Endodermal cell (in vitro differentiated cells): ENCODE results near the gene STXBP4. TPM values are rescaled to one million over a fixed set of nuclear protein-coding genes. Genes with fewer than 3 reads are reported as not detected.

Source experiments
- DNase-seq: peaks from one replicate; pipeline ENCODE4 v3.0.0-alpha.2; 2017
- H3K27ac ChIP-seq: 2 replicates; pipeline ENCODE4 v1.5.1; 2013; ENCODE audit warnings: mild to moderate bottlenecking, low read depth, low read length, moderate library complexity
- H3K27me3 ChIP-seq: 2 replicates; pipeline ENCODE4 v1.6.1; 2013; ENCODE audit warnings: mild to moderate bottlenecking, low read length, moderate library complexity; ENCODE audit not compliant: insufficient read depth, control insufficient read depth, poor library complexity, severe bottlenecking
- H3K36me3 ChIP-seq: 2 replicates; pipeline ENCODE4 v1.7.0; 2013; ENCODE audit warnings: mild to moderate bottlenecking, low read length, moderate library complexity; ENCODE audit not compliant: control insufficient read depth, insufficient read depth
- H3K4me1 ChIP-seq: one replicate; pipeline ENCODE4 v1.7.0; 2013; ENCODE audit warnings: low read length; ENCODE audit not compliant: control insufficient read depth, insufficient read depth
- H3K4me3 ChIP-seq: 2 replicates; pipeline ENCODE4 v1.5.1; 2013; ENCODE audit warnings: mild to moderate bottlenecking, low read length, moderate library complexity
- H3K9ac ChIP-seq: 2 replicates; pipeline ENCODE4 v1.6.1; 2013; ENCODE audit warnings: mild to moderate bottlenecking, low read length, moderate library complexity; ENCODE audit not compliant: poor library complexity, severe bottlenecking; ENCODE audit errors: extremely low read depth
- H3K9me3 ChIP-seq: 2 replicates; pipeline ENCODE4 v1.6.1; 2013; ENCODE audit warnings: mild to moderate bottlenecking, low read length, moderate library complexity; ENCODE audit not compliant: control insufficient read depth
- H3K27ac Mint-ChIP-seq: 2 replicates; pipeline ENCODE4 v1.8.0; 2020; ENCODE audit warnings: mixed read lengths
- H3K27me3 Mint-ChIP-seq: 2 replicates; pipeline ENCODE4 v1.8.0; 2021; ENCODE audit warnings: mild to moderate bottlenecking, mixed read lengths; ENCODE audit not compliant: insufficient read depth
- H3K36me3 Mint-ChIP-seq: 2 replicates; pipeline ENCODE4 v1.8.0; 2020; ENCODE audit warnings: low read depth, mixed read lengths
- H3K4me1 Mint-ChIP-seq: 2 replicates; pipeline ENCODE4 v1.8.0; 2020; ENCODE audit warnings: mixed read lengths
- H3K4me3 Mint-ChIP-seq: 2 replicates; pipeline ENCODE4 v1.8.0; 2020; ENCODE audit warnings: mild to moderate bottlenecking, moderate library complexity, mixed read lengths
- H3K9me3 Mint-ChIP-seq: 2 replicates; pipeline ENCODE4 v1.8.0; 2020; ENCODE audit warnings: mild to moderate bottlenecking, mixed read lengths
- WGBS, 2 experiments: methylation state at CpG; one replicate each; pipeline versions ENCODE4 v1.1.5 to v1.1.7; 2013; ENCODE audit warnings: missing lambda C conversion rate in 2 of 2, mixed read lengths in 1 of 2; ENCODE audit not compliant: insufficient coverage in 1 of 2, insufficient read length in 1 of 2; 5-methylcytosine and 5-hydroxymethylcytosine counted together
- total RNA-seq, 2 donors: library from RNA; stranded (reverse); fragmentation: NEBNext Ultra II Directional in 1 of 2; extraction: Animal tissue kit (Norgen Biotek cat#: 25700) in 1 of 2; gene quantifications; 2 replicates in 1 of 2; 3 replicates in 1 of 2; pipeline ENCODE4 v1.2.1, GENCODE V29; 2021
- TF ChIP-seq, protein P1 (sequence below): fragments of 200-600 bp; sonication (generic); conservative IDR thresholded peaks from 2 replicates; pipeline ENCODE4 v1.5.0; 2021; ENCODE audit warnings: antibody characterized with exemption, mild to moderate bottlenecking

Gene STXBP4
- total RNA-seq, 2 donors from 2014 or later = 15.5 to 18.0 TPM

DNA sequence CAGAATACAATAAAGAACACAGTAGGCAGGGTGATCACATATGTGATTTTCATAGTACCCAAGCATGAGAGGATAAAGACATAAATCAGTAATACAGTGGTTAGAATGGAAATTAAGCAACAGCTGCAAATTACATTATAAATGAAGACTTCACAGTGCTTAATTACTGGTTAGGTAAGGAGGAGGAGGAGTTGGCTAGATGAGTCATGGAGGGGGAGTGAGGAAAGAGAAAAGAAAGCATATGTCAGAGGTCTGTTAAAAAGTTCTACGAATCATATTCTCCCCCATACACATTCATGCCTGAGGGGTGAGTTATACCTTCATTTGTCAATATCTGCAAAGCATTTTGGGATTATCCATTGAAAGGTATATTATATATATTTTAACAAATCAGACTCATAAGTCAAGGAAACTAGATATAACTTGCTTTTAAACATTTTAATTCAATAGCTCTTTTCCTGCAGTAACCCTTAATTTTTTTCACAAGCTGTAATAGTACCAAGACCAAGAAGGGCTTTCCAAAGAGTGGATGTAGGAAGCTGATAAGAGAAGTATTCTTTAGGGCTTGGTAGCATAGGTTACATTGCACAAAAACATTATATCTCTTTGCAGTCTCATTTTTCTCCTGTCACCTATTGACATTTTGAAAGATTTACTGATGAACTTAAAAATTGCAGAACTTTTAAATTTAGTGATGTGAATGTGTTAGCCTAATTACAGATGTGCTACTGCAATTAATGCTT lies 99.3 kb downstream of the STXBP4 start:
- WGBS, 2 experiments = no CpG with 5 or more reads among the region's 1 CpG
- peaks cover 4% of the 10 kb centered on the region for H3K27me3 Mint-ChIP-seq
- H3K27ac ChIP-seq = no peak overlapping the region
- peaks cover 8% of the 10 kb centered on the region for H3K27me3 ChIP-seq
- no peaks in the 10 kb centered on the region for H3K9me3 ChIP-seq
- no peaks in the 10 kb centered on the region for H3K36me3 Mint-ChIP-seq
- DNase-seq = no peak
- no peaks in the 10 kb centered on the region for H3K9me3 Mint-ChIP-seq
- H3K4me1 ChIP-seq = no peaks in the 10 kb centered on the region
- no peaks in the 10 kb centered on the region for H3K36me3 ChIP-seq
- H3K4me3 Mint-ChIP-seq = no peak overlapping the region
- no peak overlapping the region for H3K4me3 ChIP-seq
- H3K9ac ChIP-seq = no peak overlapping the region
- TF ChIP-seq, protein P1, sequence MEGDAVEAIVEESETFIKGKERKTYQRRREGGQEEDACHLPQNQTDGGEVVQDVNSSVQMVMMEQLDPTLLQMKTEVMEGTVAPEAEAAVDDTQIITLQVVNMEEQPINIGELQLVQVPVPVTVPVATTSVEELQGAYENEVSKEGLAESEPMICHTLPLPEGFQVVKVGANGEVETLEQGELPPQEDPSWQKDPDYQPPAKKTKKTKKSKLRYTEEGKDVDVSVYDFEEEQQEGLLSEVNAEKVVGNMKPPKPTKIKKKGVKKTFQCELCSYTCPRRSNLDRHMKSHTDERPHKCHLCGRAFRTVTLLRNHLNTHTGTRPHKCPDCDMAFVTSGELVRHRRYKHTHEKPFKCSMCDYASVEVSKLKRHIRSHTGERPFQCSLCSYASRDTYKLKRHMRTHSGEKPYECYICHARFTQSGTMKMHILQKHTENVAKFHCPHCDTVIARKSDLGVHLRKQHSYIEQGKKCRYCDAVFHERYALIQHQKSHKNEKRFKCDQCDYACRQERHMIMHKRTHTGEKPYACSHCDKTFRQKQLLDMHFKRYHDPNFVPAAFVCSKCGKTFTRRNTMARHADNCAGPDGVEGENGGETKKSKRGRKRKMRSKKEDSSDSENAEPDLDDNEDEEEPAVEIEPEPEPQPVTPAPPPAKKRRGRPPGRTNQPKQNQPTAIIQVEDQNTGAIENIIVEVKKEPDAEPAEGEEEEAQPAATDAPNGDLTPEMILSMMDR = no peak
- H3K4me1 Mint-ChIP-seq = no peaks in the 10 kb centered on the region
- no peak overlapping the region for H3K27ac Mint-ChIP-seq

DNA sequence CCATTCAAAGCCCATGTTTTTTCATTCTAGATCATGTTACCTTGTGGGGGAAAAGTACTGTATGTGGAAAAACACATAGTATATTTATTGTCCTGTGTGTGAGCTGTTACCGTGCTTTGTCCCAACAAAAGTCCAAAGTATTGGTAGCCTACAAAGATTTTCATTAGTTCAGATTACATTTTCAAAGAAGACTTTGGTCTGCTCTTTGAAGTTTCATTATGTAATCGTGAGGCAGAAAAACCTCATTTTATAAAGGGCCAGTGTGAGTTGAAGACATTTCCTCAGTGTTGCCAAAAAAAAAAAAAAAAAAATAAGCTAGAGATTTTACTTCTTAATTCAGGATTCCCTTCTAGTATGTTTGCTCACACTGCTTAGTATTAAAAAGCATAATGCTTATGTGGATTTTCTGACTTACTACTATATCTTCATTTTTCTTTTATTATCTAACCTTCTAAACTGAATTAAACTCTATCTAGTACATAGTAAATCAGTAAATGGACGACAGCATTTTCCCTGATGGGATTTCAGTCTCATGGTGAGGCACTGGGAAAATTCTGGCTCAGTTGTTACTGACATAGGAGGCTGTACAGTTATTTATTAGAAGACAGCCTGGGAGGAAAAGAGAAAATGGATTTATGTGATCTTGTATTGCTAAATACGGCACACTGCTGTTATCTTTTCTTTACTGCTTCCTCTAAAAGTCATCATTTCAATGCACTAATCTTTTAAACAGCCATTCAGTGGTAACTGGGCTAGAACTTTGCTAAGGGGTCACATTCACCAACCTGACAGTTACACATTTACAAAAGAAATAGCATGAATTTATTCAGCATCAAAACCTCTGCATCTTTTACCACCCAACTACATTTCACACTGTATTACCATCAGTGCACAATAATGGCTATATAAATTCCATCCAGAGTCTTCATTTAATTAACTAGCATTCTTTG lies 100.6 kb downstream of the STXBP4 start:
- H3K4me1 Mint-ChIP-seq = no peaks in the 10 kb centered on the region
- no peaks in the 10 kb centered on the region for H3K9me3 ChIP-seq
- TF ChIP-seq, protein P1 = no peak
- no peak overlapping the region for H3K4me3 ChIP-seq
- H3K9me3 Mint-ChIP-seq = no peaks in the 10 kb centered on the region
- H3K9ac ChIP-seq = no peak overlapping the region
- no peak for DNase-seq
- no peak overlapping the region for H3K27ac ChIP-seq
- H3K27me3 ChIP-seq = no peaks in the 10 kb centered on the region
- no peaks in the 10 kb centered on the region for H3K36me3 ChIP-seq
- no peak overlapping the region for H3K27ac Mint-ChIP-seq
- 96% methylated on average over 4 of the region's 4 CpGs; no CpG with 5 or more reads in 1 of the 2 experiments for WGBS, 2 experiments
- H3K4me1 ChIP-seq = no peaks in the 10 kb centered on the region
- H3K27me3 Mint-ChIP-seq = peaks cover 1% of the 10 kb centered on the region
- H3K36me3 Mint-ChIP-seq = peaks cover 4% of the 10 kb centered on the region
- H3K4me3 Mint-ChIP-seq = no peak overlapping the region

DNA sequence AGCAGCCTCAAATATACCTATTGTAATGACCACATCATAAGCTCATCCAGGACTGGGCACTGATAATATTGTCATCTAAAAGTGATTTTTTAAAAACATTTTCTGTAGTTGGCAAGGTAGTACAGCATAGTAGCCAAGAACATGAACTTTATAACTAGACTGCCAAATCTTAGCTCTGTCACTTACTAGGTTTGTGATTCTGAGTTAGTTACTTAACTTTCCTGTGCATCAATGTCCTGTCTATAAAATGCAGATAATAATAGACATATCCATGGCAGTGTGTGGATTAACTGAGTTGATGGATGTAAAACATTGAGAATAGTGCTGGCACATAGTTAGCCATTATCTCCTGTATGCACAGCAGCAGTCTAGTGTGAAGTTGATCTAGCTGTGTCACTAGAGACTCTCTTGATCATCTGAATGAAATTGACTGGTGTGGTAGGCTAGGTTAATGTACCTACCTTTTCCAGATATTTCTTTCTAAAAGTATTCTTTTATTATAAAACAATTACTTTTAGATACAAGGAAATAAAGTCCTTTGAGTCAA lies 101.5 kb downstream of the STXBP4 start:
- TF ChIP-seq, protein P1 = no peak
- Histone ChIP-seq H3K9ac (no peak overlapping the region), H3K27me3 (no peaks in the 10 kb centered on the region), H3K36me3 (no peaks in the 10 kb centered on the region), H3K27ac (no peak overlapping the region), H3K4me3 (no peak overlapping the region), H3K4me1 (no peaks in the 10 kb centered on the region), H3K9me3 (no peaks in the 10 kb centered on the region)
- no peak for DNase-seq
- Mint-ChIP-seq H3K27ac (no peak overlapping the region), H3K27me3 (no peaks in the 10 kb centered on the region), H3K4me1 (no peaks in the 10 kb centered on the region), H3K9me3 (no peaks in the 10 kb centered on the region), H3K36me3 (peaks cover 4% of the 10 kb centered on the region), H3K4me3 (no peak overlapping the region)
